Head of caudate nucleus (tissue), 42 donors: ENCODE results near the gene INSRR.

Experiments used
- DNase-seq, 42 donors: peaks; one replicate each; pipeline versions ENCODE4 v3.0.0 to v3.0.0-alpha.2; 2020 to 2021; ENCODE audit warnings: mixed read lengths in 7 of 42
- intact Hi-C: fragments of 100-400 bp; cut with DNase I; formaldehyde crosslinking; loops from one replicate; pipeline ENCODE4 v1.15.0; 2022

The INSRR gene

DNA sequence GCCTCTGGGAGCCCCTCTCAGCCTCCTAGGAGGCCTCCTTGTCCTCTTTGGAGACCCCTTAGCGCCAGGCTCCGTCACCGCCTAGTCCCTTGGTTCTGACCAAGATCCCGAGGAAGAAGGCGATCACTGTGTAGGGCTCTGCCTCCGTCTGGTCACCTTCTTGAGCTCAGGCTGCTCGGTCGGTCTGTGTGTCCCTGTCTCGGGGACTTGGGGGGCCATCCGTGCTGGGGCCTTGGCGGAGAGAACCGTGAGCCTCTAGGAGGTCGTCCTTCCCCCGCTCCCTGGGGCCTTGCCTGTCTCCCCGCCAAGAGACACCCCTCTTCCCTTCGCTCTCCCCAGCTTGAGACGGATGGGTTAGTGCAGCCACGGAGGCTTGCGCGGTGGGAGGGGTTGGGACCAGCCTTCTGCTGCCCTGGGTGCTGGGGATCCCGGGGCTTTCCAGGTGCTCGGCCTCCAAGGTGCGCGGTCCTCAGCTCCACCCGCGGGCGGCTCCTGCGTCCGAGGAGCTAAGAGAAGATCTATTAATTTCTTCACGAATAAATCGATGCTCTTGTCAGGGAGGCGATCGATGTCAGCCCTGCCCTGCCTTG lies 701 bp upstream of the INSRR start:
- intact Hi-C loops, result loop anchor here (10.0 kb wide), 1 partner anchor 65 kb away; no protein-coding TSS in a partner anchor
- peak in 6 of 42 donors; percentile 6 to 44 (median 18) for DNase-seq

DNA sequence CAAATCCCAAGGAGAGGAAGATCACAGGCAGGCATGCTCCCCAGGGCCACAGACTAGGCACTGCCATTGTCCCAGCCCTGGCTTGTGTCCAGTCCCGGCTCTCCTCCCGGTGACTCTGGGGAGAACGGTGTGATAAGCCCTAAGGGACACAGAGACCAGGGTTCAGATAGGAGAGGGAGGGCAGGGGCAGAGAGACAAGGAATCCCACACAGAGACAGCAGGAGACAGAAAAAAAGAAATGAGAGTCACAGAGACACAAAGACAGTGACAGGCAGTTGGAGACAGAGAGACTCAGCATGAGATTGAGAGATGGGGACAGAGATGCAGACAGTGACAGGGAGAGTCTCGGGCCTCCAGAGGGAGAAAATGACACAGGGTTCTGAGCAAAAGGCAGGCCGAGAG lies 361 bp downstream of the INSRR start:
- intact Hi-C loops, result no loop called here
- DNase-seq, result no peak

DNA sequence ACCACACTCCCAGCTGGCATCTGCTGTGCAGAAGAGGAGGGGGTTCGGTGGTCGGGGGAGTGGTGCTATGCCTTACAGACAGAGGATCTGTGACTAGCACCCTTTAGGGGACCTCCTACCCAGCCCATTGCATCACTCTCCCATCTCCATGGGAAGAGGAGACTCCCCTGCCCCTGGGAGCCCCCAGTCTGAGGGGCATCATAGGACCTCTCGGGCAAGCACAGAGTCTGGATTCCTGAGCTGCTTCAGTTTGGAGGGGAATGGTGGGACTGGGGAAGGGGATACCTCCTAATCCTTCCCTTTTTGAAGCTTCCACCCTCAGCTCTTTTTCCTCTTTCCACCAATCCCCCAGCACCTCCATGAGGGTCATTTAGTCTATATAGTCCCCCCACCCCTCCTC lies 1.4 kb downstream of the INSRR start:
- intact Hi-C loops, result no loop called here
- DNase-seq, result no peak

DNA sequence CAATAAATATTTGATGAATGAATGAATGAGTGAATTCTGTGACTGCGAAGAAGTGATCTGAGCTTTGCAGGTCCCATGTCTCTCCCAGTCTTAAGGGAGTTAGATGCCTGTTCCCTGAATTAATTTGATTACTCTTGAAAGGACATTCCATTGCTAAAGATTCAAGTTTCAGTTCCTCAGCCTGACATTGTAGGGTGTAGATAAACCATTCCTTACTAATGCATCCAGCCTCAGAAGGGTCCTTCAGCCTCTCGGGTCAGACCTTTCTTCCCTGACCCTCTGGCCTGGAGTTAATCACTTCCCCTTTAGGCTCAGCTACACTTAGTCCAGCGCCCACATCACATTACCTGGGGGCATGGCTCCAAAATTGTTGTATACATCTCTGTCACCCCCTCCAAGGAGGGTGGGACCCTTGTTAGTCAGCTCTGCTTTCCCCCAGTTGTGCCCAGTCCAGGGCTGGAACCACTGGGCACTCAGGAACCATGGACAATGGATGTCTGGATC lies 2.6 kb downstream of the INSRR start:
- DNase-seq, result no peak
- intact Hi-C loops, result no loop called here

DNA sequence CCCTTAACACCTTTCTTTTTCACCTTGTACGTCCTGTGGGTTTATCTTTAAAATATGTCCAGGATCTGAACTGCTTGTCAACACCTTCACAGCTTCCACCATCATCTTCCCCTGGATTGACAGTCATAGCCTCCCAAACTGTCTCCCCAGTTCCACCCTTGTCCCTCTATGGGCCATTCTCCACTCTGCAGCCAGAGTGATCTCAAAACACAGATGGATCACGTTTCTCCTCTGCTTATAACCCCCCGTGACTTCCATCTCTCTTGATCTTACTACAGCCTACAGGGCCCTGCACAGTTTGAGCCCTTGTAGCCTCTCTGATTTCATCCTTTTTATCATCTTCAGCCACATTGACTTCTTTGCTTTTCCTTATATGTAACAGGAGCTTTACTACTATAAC lies 4.3 kb downstream of the INSRR start:
- intact Hi-C loops, result no loop called here
- DNase-seq, result no peak

DNA sequence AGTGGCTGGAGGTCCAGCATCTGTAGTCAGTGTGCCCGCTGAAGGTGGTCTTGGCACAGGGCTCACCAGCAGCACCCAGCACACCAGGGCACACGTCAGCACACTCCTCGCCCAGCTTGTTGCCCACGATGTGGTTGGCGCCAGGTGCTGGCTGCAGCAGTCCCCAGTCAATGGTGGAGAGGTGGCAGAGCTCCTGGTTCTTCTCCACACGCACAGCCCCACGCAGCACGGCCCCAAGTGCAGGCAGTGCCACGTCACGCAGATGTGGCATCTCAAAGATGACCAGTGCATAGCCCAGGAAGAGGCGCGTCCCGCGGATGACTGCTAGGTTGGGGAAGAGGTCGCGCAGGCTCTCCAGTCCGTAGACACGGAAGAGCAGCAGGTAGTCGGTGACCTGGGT lies 5.2 kb downstream of the INSRR start:
- DNase-seq, result no peak
- intact Hi-C loops, result no loop called here

DNA sequence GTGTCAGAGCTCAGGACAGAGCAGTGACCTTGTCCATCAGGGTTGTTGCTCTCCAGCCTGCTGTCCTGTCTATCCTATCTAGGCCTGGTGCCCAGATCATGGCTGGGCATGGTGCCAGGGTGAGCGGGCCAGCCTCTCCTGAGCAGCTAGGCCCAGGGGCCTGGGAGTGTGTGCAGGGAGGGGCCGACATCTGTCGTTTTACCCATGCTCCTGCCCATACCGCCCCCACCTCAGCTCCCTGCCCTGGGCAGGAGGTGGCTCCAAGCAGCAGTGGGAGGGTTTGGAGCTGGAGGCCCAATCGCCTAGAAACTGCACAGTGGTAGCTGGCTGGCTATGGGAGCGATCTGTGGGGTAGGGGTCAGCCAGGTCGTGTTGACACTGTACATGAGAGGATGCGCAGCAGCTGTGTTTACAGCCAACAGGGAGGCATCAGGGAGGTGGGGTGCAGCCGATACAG lies 6.5 kb downstream of the INSRR start:
- peak in 41 of 42 donors; percentile 16 to 78 (median 53) for DNase-seq
- intact Hi-C loops, result no loop called here

DNA sequence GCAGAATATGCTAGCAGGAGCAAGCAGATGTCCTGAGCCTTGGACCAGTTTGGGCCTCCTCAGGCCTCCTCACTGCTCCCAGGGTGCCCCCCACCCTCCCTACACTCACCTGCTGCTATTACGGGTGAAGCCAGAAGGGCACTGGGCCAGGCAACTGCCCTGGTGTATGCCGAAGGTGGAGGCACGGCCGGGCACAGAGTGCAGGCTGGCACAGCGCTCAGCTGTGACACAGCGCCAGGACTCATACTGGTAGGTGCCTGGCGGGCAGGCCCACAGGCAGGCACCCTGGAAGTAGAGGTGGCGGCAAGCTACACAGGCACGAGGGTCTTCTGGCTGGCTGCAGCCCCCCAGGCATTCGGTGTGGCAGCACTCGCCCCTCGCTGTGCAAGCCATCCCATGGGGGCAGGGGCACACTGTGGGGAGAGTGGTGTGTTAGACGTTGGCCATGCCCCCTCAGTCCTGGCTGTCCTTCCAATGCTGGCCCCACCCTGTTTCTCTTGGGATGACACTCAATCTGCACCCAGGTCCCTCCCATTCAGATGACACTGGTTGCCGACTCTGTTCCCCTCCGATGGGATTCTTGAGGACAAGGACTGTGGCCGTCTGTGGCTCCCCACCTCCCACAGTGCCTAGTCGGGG lies 7.0 kb downstream of the INSRR start:
- no peak for DNase-seq

DNA sequence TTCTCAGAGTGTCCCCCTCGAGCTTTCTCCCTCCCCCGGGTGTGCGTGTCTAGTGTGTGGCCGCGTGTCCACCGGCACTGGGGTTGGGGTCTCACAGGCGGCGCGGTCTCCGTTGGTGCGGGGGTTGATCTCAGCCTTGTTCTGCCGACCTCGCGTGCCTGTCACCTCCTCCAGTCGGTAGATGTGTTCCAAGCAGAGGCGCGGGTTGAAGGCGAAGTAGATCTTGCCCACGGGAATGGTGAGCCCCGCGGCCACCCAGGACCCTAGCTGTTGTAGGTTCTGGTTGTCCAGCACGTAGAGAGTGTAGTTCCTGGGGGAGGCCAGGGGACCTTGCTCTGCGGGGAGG lies 9.8 kb downstream of the INSRR start:
- intact Hi-C loops, result no loop called here
- DNase-seq, result no peak

More for the DNA sequence above, 7.0 kb downstream of the INSRR start:
- intact Hi-C loops, result no loop called here

DNA sequence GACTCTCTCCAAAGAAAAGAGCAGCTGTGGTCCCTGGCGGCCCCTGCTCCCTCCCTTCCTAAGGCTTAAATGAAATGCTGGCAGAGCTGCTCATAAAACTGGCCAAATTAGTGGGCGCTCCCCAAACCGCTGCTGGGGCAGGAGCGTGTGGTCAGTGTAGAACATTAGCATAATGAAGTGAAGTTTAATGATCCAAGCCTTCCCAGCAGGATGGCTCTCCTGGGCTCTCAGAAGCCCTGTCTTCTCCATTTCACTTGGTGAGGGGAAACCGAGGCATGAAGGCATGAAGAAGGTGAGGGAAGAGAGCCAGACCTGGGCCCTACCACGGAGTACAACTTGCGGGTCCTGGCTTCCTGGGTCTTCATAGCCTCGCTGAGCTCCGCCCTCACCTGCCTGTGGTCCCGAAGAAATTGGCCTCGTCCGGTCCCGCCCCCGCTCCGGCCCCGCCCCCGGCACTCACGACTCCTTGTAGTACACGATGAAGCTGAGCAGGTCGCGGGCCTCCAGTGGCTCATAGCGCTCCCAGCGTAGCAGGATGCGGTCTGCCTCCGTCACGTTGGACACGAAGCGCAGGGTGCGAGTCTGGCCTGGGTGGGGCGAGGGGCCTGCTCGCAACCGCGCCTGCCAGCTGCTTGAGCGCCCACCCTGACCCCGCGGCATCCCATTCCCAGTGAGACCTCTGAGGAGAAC lies 10.3 kb downstream of the INSRR start:
- intact Hi-C loops, result no loop called here
- no peak for DNase-seq

DNA sequence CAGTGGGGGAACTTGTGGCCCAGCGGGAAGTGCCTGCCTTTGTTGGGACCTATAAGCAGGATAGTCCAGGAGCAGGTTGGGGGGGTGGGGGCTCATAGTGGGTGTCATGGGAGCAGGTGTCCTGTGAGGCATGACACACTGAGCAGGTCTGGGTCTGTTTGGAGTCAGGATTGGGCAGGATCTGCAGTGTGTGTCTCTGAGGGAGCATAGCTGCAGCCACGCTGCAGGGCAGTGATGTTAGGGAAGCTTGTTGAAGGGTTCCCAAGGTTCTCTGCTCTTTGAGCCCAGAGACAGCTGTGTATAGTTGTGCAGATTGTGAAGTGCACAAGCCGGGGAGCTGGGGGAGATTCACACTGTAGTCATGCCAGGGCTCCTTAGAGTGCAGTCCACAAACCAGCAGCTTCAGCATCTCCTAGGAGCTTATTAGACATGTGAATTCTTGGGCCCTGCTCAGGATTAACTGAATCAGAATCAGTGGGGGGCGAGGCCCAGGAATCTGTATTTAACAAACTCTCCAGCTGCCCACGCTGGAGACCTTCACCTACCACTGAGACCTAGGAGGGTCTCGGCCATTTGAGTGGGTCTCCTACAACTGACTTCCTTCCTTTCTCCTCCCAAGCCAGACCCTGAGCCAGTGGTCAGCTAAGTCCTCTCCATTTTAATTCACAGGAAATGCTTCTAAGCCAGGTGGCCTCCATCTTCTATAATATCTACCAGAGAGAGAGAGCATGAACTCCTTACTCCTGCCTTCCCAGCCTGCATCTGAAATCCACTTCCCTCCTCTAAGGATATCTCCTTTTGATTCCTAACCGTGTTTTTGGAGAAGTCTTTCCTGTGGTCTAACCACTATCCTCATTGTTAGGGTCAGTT lies 11.1 kb downstream of the INSRR start:
- no peak for DNase-seq
- intact Hi-C loops, result no loop called here

DNA sequence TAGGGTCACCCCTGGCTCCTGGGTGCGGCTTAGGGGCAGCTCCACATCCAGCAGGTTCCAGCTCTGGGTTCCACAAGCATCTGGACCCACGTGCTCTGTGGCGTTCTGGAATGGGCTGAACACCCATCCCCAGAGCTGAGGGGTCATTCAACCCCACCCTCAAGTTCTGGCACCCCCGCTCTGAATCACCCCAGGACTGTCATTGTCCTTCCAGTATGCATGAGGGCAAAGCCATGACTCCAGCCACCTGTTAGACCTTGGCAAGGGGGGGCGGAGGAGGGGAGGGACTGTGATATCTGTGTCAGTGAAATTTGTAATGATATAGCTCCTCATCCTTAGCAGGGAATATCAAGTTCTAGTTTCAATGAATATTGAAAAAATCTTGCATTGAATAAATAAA lies 12.3 kb downstream of the INSRR start:
- no peak for DNase-seq
- intact Hi-C loops, result no loop called here

DNA sequence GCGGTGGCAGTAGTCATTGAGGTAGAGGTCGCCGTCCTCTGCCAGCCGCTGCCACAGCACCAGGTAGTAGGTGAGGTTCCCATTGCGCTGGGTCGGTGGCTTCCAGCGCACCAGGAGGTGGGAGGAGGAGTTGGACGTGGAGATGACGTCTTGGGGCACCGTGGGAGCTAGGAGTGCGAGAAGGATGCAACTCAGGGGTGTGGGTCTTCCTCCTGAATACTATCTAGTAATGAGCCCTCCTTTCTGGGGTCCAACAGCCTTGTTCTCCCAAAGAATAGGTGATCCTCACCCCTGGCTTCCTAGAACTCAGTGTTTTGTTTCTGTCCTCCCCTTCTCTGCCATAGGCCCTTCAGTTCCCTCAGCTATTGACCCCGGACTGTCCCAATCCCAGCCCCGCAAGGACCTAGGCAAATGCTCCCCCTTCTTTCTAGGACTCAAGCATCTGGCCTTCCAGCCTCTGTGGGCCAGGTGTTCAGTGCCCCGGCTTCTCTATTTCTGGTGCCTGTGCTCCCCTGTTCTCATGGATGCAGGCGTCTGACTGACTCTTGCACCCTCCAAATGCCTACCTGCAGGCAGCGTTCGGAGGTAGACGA lies 12.9 kb downstream of the INSRR start:
- DNase-seq, result no peak

DNA sequence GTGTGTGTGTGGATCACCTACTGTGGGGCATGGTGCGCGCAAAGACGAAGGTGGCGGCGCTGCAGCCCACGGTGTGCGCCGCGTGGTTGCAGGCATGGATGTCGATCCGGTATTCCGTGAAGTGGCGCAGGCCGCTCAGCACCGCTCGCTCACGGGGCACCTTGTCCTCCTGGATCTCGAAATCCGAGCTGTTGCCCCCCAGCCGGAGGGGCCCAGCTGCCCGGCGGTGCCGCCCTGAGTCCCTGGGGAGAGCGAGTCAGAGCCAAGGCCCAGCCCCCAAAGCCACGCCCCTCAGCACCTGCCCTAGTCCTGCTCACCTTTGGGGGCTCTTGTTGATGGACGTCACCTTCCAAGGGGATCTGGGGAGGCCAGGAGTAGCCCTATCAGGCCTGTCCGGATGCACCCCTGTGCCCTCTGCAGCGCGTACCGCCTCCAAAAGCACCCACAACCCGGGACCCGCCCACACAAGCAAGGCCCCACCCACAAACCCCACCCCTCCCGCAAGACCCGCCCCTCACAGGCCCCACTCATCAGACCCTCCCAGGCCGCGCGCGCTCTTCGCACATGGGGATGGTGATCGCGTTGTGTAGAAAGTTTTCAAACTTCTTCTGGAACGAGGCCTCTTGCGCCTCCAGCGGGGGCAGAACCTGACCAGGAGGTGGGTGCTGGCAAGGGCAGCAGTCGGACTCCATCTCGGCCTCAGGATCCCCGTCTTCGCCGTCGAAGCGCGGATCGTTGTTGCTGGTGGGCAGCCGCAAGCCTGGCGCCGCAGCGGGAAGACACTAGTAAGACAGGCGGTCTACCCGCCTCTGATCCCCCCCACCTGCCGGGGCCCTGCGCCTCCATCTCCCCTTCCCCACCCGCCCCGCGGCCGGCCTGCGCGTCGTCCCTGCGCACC lies 13.6 kb downstream of the INSRR start:
- DNase-seq, result peak in 1 of 42 donors; percentile 15
- intact Hi-C loops, result no loop called here

More for the DNA sequence above, 12.9 kb downstream of the INSRR start:
- intact Hi-C loops, result no loop called here

DNA sequence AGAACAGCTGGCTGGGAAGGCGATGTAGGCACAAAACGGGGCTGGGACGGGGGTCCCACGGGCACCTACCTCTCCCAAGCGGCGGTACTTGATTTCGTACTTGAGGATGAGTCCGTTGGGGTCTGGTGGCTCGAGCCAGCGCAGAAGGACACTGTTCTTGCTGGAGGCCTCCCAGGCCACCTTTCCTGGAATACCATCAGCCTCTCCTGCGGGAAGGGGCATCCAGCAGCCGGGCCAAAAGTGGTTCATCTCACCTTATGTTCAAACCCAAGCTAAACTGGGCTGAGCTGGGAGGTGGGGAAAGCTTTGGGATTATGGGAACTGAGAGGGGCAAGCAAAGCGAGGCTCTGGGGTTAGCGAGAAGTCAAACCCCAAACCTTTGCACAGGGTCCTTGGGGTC lies 14.3 kb downstream of the INSRR start:
- DNase-seq, result no peak

DNA sequence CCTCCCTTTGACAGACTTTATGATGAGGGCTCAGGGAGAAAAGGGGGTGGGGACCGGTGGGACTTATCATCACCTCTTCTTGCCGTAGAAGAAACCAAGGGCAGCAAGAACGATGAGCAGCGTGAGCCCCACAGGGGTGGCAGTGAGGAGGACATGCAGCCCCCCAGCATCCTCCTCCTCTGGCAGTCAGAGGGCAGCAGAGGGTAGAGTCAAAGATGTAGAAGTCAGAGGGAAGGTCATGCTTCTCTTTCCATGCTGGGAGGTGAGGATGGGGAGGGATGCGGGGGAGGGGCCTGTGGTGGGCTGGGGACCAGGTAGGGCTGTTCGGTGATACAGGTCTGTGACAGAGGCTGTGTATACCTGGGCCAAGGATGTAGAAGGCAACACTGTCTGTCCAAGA lies 14.8 kb downstream of the INSRR start:
- DNase-seq, result no peak
- intact Hi-C loops, result no loop called here

More for the DNA sequence above, 14.3 kb downstream of the INSRR start:
- intact Hi-C loops, result no loop called here

DNA sequence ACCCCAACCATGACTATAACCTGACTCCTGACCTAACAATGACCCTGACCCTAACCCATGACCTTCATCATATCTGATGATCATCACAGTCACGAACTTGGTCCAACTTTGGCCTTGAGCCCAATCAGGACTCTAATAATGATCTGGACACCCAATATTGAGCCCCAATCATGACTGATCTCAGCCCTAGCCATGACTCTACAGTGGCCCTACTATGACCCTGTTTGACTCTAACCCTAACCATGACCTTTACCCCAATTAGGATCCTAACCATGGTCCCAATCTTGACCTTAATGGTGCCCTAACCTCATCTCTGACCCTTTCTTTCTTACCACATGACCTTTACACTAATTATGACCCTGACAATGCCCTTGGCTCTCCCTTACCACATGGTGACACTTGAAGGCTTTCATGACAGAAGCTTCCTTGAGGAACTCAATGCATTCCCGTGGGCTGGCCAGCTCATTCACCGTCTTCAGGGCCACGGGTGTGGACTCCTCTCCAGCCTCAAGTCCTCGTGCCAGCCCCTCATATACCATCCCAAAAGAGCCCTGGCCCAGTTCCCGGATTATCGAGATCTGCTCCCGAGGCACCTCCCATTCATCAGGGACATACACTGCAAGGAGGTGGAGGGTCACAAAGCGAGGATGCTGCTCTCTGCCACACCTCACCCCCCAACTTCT lies 16.2 kb downstream of the INSRR start:
- intact Hi-C loops, result no loop called here
- no peak for DNase-seq
